SK-N-SH treated with all-trans-retinoic acid at 6 μM for 48 hours (cell line): ENCODE data around the gene SIM2.

Experiments
- ARNTL ChIP-seq: fragments of 450-650 bp; formaldehyde crosslinking; IDR thresholded peaks from 2 replicates; pipeline ENCODE4 v1.5.0; 2020; ENCODE audit warnings: low read depth, mild to moderate bottlenecking, moderate library complexity, borderline replicate concordance
- CREB5 ChIP-seq: fragments of 250-450 bp; sonication (Bioruptor Pico); IDR thresholded peaks from 2 replicates; pipeline ENCODE4 v1.5.1; 2020; ENCODE audit warnings: low read depth, mild to moderate bottlenecking, moderate library complexity
- CSRNP3 ChIP-seq: fragments of 250-450 bp; sonication (Bioruptor Pico); IDR thresholded peaks from 2 replicates; pipeline ENCODE4 v1.5.1; 2021; ENCODE audit warnings: mild to moderate bottlenecking, moderate library complexity
- GLIS3 ChIP-seq: fragments of 250-450 bp; sonication (Bioruptor Pico); IDR thresholded peaks from 2 replicates; pipeline ENCODE4 v1.5.0; 2020; ENCODE audit warnings: mild to moderate bottlenecking, moderate library complexity
- PPARA ChIP-seq: fragments of 250-450 bp; sonication (Bioruptor Pico); IDR thresholded peaks from 2 replicates; pipeline ENCODE4 v1.5.0; 2020; ENCODE audit warnings: mild to moderate bottlenecking, borderline replicate concordance
- RARB ChIP-seq: fragments of 250-450 bp; sonication (Bioruptor Pico); IDR thresholded peaks from 2 replicates; pipeline ENCODE4 v1.8.0; 2021; ENCODE audit warnings: mild to moderate bottlenecking, moderate library complexity
- SNAI2 ChIP-seq: fragments of 250-450 bp; sonication (Bioruptor Pico); IDR thresholded peaks from 2 replicates; pipeline ENCODE4 v1.5.0; 2020; ENCODE audit warnings: mild to moderate bottlenecking, moderate library complexity
- TOX ChIP-seq: fragments of 250-450 bp; sonication (Bioruptor Pico); IDR thresholded peaks from 2 replicates; pipeline ENCODE4 v1.8.0; 2021; ENCODE audit warnings: mild to moderate bottlenecking, moderate library complexity, borderline replicate concordance
- ZFP30 ChIP-seq: fragments of 450-650 bp; formaldehyde crosslinking; IDR thresholded peaks from 2 replicates; pipeline ENCODE4 v1.5.0; 2022; ENCODE audit warnings: mild to moderate bottlenecking, moderate library complexity
- ZNF565 ChIP-seq: fragments of 450-650 bp; formaldehyde crosslinking; conservative IDR thresholded peaks from 2 replicates; pipeline ENCODE4 v1.5.0; 2020; ENCODE audit warnings: low read depth, mild to moderate bottlenecking, moderate library complexity
- ZNF70 ChIP-seq: fragments of 450-650 bp; formaldehyde crosslinking; IDR thresholded peaks from 2 replicates; pipeline ENCODE4 v1.5.0; 2020; ENCODE audit warnings: mild to moderate bottlenecking, moderate library complexity

- no peak for TF ChIP-seq CSRNP3 (CRISPR knock-in tag)
- TF ChIP-seq ARNTL (CRISPR knock-in tag) = no peak
- no peak for TF ChIP-seq ZFP30 (CRISPR knock-in tag)
- no peak for TF ChIP-seq PPARA (CRISPR knock-in tag)
- no peak for TF ChIP-seq CREB5
- TF ChIP-seq SNAI2 (CRISPR knock-in tag) = no peak
- TF ChIP-seq GLIS3 = no peak
- TF ChIP-seq RARB (CRISPR knock-in tag) = no peak
- TF ChIP-seq ZNF70 (CRISPR knock-in tag) = no peak
- no peak for TF ChIP-seq TOX (CRISPR knock-in tag)
- no peak for TF ChIP-seq ZNF565 (CRISPR knock-in tag)
These were observed 36.2 kb downstream of the SIM2 start for GRCh38 chr21:36735201-36735515.
